WTC11 (cell line): ENCODE measurements around the gene BCKDHA.

Experiments used
- NFE2L1 ChIP-seq: sonication (generic); formaldehyde crosslinking; IDR thresholded peaks from 2 replicates; pipeline ENCODE4 v1.8.1; 2023; ENCODE audit warnings: missing genetic modification reagents
- NR1H2 ChIP-seq: sonication (generic); formaldehyde crosslinking; IDR thresholded peaks from 2 replicates; pipeline ENCODE4 v1.9.0; 2021; ENCODE audit warnings: mild to moderate bottlenecking, moderate library complexity, missing genetic modification reagents
- NR3C1 ChIP-seq: sonication (generic); formaldehyde crosslinking; conservative IDR thresholded peaks from 2 replicates; pipeline ENCODE4 v1.8.1; 2023; ENCODE audit warnings: low read depth, mild to moderate bottlenecking, missing genetic modification reagents
- SP1 ChIP-seq: sonication (generic); formaldehyde crosslinking; conservative IDR thresholded peaks from 2 replicates; pipeline ENCODE4 v1.8.1; 2022; ENCODE audit warnings: missing genetic modification reagents
- TF ChIP-seq, protein P1 (sequence below): sonication (generic); formaldehyde crosslinking; IDR thresholded peaks from 2 replicates; pipeline ENCODE4 v1.8.1; 2022; ENCODE audit warnings: low read depth, mild to moderate bottlenecking, moderate library complexity, missing genetic modification reagents, borderline replicate concordance
- TF ChIP-seq, protein P2 (sequence below): fragments of 200-600 bp; IDR thresholded peaks from 2 replicates; pipeline ENCODE4 v1.8.0; 2022; ENCODE audit warnings: antibody characterized with exemption
- TF ChIP-seq, protein P3 (sequence below): sonication (generic); formaldehyde crosslinking; IDR thresholded peaks from 2 replicates; pipeline ENCODE4 v1.8.0; 2023; ENCODE audit warnings: mild to moderate bottlenecking, missing genetic modification reagents

DNA sequence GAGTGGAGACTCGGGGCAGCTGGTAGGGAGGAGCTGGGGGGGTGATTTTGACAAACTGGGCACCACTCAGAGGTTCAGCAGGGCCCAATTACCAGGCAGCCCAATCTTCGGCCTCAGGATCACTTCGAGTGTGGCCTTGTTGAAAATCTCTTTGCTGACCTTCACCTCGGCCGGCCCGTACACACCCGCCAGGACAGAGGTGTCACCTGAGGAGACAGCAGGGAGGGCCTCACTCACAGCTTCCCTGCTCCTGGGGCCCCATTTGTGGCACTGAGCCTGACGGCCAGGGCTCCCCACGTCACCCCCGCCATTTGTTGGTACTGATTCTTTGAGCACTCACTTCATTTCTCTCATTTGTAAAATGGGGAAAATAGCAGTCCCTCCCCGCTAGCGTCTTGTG, 4.8 kb upstream of the BCKDHA start:
- no peak for TF ChIP-seq NR3C1 (CRISPR knock-in tag)
- TF ChIP-seq, protein P1, sequence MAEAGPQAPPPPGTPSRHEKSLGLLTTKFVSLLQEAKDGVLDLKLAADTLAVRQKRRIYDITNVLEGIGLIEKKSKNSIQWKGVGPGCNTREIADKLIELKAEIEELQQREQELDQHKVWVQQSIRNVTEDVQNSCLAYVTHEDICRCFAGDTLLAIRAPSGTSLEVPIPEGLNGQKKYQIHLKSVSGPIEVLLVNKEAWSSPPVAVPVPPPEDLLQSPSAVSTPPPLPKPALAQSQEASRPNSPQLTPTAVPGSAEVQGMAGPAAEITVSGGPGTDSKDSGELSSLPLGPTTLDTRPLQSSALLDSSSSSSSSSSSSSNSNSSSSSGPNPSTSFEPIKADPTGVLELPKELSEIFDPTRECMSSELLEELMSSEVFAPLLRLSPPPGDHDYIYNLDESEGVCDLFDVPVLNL = no peak
- no peak for TF ChIP-seq NFE2L1
- TF ChIP-seq, protein P2, sequence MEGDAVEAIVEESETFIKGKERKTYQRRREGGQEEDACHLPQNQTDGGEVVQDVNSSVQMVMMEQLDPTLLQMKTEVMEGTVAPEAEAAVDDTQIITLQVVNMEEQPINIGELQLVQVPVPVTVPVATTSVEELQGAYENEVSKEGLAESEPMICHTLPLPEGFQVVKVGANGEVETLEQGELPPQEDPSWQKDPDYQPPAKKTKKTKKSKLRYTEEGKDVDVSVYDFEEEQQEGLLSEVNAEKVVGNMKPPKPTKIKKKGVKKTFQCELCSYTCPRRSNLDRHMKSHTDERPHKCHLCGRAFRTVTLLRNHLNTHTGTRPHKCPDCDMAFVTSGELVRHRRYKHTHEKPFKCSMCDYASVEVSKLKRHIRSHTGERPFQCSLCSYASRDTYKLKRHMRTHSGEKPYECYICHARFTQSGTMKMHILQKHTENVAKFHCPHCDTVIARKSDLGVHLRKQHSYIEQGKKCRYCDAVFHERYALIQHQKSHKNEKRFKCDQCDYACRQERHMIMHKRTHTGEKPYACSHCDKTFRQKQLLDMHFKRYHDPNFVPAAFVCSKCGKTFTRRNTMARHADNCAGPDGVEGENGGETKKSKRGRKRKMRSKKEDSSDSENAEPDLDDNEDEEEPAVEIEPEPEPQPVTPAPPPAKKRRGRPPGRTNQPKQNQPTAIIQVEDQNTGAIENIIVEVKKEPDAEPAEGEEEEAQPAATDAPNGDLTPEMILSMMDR = no peak
- no peak for TF ChIP-seq SP1 (CRISPR knock-in tag)
- no peak for TF ChIP-seq NR1H2 (CRISPR knock-in tag)
- TF ChIP-seq, protein P3, sequence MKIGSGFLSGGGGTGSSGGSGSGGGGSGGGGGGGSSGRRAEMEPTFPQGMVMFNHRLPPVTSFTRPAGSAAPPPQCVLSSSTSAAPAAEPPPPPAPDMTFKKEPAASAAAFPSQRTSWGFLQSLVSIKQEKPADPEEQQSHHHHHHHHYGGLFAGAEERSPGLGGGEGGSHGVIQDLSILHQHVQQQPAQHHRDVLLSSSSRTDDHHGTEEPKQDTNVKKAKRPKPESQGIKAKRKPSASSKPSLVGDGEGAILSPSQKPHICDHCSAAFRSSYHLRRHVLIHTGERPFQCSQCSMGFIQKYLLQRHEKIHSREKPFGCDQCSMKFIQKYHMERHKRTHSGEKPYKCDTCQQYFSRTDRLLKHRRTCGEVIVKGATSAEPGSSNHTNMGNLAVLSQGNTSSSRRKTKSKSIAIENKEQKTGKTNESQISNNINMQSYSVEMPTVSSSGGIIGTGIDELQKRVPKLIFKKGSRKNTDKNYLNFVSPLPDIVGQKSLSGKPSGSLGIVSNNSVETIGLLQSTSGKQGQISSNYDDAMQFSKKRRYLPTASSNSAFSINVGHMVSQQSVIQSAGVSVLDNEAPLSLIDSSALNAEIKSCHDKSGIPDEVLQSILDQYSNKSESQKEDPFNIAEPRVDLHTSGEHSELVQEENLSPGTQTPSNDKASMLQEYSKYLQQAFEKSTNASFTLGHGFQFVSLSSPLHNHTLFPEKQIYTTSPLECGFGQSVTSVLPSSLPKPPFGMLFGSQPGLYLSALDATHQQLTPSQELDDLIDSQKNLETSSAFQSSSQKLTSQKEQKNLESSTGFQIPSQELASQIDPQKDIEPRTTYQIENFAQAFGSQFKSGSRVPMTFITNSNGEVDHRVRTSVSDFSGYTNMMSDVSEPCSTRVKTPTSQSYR (CRISPR knock-in tag) = no peak
